ENCODE results near the gene GRB10. TPM values are rescaled to one million over a fixed set of nuclear protein-coding genes. Genes with fewer than 3 reads are reported as not detected.

GRB10 gene
- total RNA-seq, 1 donor from 2014 or later, result 67.7 TPM

- DNase-seq (ENCODE audit: low read depth) (no peak), FAIRE-seq (no peak)
- H3K36me3 ChIP-seq (ENCODE audit: control insufficient read depth, insufficient read depth, low read length), result peaks cover 1% of the 10 kb centered on the region
- H3K4me3 ChIP-seq (ENCODE audit: low read depth, low read length), result no peak overlapping the region
- H3K27me3 ChIP-seq (ENCODE audit: control insufficient read depth, insufficient read depth, low read length), result no peaks in the 10 kb centered on the region
- no peak for TF ChIP-seq CTCF (IDR thresholded peaks at IDR 0.05; ENCODE audit: insufficient read depth, low read length, severe bottlenecking)
Observed at GRCh38 chr7:50766106-50766848, 16.4 kb downstream of the GRB10 start.

GRCh38 chr7:50762337-50762736 is 20.4 kb downstream of the GRB10 start:
- FAIRE-seq (no peak), DNase-seq (ENCODE audit: low read depth) (peak; percentile 84)
- TF ChIP-seq CTCF (IDR thresholded peaks at IDR 0.05; ENCODE audit: insufficient read depth, low read length, severe bottlenecking), result no peak
- peaks cover 3% of the 10 kb centered on the region for H3K36me3 ChIP-seq (ENCODE audit: control insufficient read depth, insufficient read depth, low read length)
- no peaks in the 10 kb centered on the region for H3K27me3 ChIP-seq (ENCODE audit: control insufficient read depth, insufficient read depth, low read length)
- no peak overlapping the region for H3K4me3 ChIP-seq (ENCODE audit: low read depth, low read length)

- no peak for DNase-seq (ENCODE audit: low read depth)
- peaks cover 3% of the 10 kb centered on the region for H3K36me3 ChIP-seq (ENCODE audit: control insufficient read depth, insufficient read depth, low read length)
- H3K27me3 ChIP-seq (ENCODE audit: control insufficient read depth, insufficient read depth, low read length), result no peaks in the 10 kb centered on the region
- FAIRE-seq, result no peak
- no peak overlapping the region for H3K4me3 ChIP-seq (ENCODE audit: low read depth, low read length)
- no peak for TF ChIP-seq CTCF (IDR thresholded peaks at IDR 0.05; ENCODE audit: insufficient read depth, low read length, severe bottlenecking)
Observed at GRCh38 chr7:50761713-50762112, 21.0 kb downstream of the GRB10 start.

GRCh38 chr7:50757703-50758390 is 24.8 kb downstream of the GRB10 start:
- FAIRE-seq (no peak), DNase-seq (ENCODE audit: low read depth) (no peak)
- Histone ChIP-seq H3K27me3 (ENCODE audit: control insufficient read depth, insufficient read depth, low read length) (no peaks in the 10 kb centered on the region), H3K4me3 (ENCODE audit: low read depth, low read length) (no peak overlapping the region), H3K36me3 (ENCODE audit: control insufficient read depth, insufficient read depth, low read length) (peaks cover 8% of the 10 kb centered on the region)
- TF ChIP-seq CTCF (IDR thresholded peaks at IDR 0.05; ENCODE audit: insufficient read depth, low read length, severe bottlenecking), result no peak

DNA sequence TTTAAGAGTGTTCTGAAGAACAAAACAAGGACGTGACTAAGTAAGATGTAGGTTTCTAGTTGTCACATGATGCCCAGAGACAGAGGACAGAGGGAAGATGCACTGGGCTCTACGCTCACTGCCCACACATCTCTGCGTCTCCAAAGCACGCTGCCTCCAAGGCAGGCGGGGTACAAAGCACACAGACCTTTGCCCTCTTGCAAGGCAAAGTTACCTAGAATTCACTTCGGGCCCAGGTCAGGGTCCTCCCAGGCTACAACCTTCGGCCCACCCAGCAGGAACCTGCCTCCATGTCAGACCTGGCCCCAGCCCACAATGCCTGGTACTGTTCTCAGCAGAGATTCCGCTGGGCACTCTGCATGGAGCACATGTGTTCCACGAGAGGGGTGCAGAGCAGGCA is 26.5 kb downstream of the GRB10 start:
- H3K4me3 ChIP-seq (ENCODE audit: low read depth, low read length), result no peak overlapping the region
- no peak for FAIRE-seq
- DNase-seq (ENCODE audit: low read depth), result no peak
- no peak for TF ChIP-seq CTCF (IDR thresholded peaks at IDR 0.05; ENCODE audit: insufficient read depth, low read length, severe bottlenecking)
- H3K27me3 ChIP-seq (ENCODE audit: control insufficient read depth, insufficient read depth, low read length), result no peaks in the 10 kb centered on the region
- peaks cover 7% of the 10 kb centered on the region for H3K36me3 ChIP-seq (ENCODE audit: control insufficient read depth, insufficient read depth, low read length)

Measured in bronchial epithelial cell (primary cell).